Stimulated activated CD8-positive, alpha-beta memory T cell treated with anti-CD3 and anti-CD28 coated beads, Interleukin-12 subunit alpha, Interleukin-12 subunit beta, amount 100 ng/mL, for 1 hour (primary cell): Measurements from ENCODE around the gene MACROH2A1.

Experiments used
- DNase-seq: peaks from one replicate; pipeline ENCODE4 v3.0.0-alpha.2; 2020; ENCODE audit warnings: low read depth

MACROH2A1 gene

GRCh38 chr5:135331612-135332011 lies 67.4 kb downstream of the MACROH2A1 start:
- no peak for DNase-seq

GRCh38 chr5:135330798-135331096 lies 68.3 kb downstream of the MACROH2A1 start:
- DNase-seq, result no peak

GRCh38 chr5:135329913-135330797 lies 68.9 kb downstream of the MACROH2A1 start:
- no peak for DNase-seq

- no peak for DNase-seq
These were observed 69.7 kb downstream of the MACROH2A1 start for GRCh38 chr5:135329066-135329912.

GRCh38 chr5:135328128-135328687 lies 70.8 kb downstream of the MACROH2A1 start:
- no peak for DNase-seq

DNA sequence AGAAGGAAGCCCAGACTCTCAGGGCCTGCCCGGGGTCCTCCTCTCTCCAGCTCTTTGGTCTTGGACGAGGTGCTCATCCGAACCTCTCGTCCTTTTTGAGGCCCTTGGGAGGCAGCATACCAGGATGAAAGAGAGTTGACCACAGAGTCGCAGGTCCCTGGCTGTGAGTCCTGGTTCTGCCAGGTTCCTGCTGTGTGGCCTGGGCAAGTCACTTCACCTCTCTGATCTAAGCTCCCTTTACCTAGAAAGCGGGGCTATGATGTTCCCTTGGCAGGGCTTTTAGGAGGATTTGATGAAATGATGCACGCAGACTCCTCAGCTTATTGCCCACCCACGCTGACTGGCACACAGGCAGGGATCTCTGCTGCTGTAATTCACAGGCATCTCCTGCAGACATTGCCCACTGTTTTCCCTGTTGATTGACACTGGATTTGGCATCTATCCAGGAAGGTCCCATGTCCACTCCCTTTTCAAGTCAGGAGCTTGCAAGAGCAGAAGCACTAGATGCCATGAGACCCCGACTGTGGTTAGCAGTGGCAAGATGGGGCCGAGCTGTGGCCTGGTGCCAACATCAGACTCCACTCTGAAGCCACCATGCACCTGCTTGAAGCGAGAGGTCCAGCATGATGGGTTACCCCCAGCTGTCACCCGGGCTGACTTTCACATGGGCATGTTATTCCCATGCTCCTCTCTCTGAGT lies 71.5 kb downstream of the MACROH2A1 start:
- no peak for DNase-seq

DNA sequence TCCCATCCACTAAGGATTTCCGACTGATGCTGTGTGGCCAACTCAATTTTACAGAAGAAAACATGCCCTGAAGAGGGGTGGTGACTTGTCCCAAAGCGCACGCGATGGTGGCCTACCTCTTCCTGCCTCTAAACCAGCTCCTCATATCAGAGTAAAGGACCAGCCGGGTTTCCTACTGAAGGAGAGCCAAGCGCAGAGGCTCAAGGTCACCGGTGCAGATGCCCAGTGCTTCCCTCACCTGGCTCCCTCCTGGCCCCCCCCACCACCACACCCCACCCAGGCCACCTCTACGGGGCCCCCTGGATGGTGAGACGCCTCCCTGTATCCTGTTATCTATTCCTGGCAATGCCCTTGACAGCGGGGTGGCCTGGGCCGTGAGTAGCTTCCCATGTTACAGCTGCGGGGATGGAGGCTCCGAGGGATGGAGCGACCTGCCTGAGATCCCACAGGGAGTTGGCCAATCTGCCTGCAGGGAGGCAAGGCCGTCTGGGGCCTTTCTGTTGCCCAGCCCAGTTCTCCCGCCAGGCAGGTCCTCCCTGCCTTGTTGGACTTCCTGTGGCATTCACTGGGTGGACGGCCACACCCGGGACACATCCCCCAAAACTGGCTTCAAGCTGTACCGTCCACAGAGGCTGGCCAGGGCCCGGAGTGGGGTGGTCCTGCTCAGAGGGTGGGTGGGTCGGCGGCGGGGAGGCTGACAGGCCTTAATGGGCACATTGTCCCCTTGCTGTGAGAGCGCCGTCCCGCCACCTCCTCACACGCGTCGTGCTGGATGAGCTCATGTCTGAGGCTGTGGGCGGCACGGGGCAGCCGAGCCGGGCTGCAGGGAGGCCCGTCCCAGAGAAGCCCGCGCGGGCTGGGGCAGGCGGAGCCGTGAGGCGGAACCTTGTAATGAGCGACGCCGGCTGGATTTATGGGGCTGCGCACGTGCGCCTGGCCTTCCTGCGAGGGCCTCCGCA lies 72.5 kb downstream of the MACROH2A1 start:
- no peak for DNase-seq

GRCh38 chr5:135324897-135325650 lies 74.0 kb downstream of the MACROH2A1 start:
- no peak for DNase-seq

DNA sequence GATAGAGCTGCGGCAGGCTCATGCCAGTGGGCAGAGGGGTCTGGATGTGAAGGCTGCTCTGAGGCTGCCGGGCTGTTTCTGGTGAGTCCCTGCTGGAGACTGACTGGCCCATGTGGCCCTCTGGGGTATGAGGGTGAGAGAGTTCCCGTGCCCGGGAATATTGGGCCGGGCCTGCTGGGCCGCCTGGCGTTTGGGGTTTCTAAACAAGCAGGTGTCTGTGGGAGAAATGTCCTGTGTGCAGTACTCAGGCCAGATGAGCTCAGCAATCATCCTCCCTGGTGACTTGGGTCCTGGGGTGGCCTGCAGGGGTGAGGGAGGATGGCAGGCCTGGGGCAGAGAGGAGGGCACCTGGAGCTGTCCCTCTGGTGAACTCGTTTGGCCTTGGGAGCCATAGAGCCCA lies 74.9 kb downstream of the MACROH2A1 start:
- no peak for DNase-seq

DNA sequence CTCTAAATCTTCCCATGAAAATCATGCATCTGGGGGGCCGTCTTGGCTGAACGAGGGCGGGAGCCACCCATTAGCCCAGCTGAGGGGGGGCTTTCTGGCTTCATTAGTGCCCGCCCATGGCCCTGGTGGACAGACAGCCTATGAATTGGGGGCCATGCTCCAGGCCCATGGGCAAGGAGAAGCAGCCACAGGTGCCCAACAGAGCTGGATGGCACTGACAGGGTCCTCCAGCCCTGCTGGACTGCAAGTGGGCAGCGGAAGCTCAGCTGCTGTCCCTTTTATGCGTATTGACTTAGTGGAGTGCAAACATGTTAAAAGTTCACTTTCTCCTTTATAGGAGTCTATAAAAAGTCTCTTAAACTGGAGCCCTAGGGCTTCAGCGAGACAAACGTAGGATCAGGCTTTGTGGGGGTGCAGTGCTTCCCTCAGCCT lies 75.3 kb downstream of the MACROH2A1 start:
- no peak for DNase-seq

DNA sequence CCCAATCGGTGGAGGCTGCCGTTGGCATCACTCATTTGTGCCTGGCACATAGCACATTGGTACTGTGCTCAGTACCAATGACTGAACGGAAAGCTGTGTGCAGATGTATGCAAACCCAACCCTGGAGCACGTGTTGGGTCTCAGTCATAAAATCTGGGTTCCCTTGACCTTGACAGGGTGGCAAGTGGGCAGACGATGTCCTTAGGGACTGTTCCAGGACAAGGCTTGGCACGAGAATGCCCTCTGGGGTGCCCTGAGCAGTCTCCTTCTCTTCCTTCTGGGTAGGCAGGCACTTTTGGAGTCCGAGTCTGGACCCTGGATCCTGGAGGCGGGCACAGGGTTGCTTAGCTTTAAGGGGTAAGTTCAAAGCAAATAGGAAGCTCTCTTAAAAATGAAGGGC lies 75.8 kb downstream of the MACROH2A1 start:
- DNase-seq, result no peak

GRCh38 chr5:135322744-135323143 lies 76.3 kb downstream of the MACROH2A1 start:
- no peak for DNase-seq

DNA sequence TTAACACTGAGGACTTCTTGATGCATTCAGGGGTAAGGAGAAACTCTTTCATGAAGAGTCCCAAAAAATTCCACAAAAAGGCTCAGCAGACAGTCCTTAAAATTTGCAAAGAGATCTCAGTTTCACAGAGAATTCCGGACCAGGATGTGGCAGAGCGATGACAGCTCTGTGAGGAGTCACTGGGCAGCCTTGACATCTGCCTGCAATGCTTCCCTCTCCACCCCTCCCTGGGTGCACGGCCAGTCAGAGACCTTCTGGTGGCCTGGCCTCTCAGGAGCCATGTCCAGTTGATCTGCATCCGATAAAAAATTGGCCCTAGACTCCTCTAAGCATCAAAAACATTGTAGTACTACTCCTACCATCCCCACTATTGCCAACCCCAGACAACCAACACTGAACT lies 76.8 kb downstream of the MACROH2A1 start:
- no peak for DNase-seq

GRCh38 chr5:135320718-135321484 lies 78.1 kb downstream of the MACROH2A1 start:
- DNase-seq, result no peak

DNA sequence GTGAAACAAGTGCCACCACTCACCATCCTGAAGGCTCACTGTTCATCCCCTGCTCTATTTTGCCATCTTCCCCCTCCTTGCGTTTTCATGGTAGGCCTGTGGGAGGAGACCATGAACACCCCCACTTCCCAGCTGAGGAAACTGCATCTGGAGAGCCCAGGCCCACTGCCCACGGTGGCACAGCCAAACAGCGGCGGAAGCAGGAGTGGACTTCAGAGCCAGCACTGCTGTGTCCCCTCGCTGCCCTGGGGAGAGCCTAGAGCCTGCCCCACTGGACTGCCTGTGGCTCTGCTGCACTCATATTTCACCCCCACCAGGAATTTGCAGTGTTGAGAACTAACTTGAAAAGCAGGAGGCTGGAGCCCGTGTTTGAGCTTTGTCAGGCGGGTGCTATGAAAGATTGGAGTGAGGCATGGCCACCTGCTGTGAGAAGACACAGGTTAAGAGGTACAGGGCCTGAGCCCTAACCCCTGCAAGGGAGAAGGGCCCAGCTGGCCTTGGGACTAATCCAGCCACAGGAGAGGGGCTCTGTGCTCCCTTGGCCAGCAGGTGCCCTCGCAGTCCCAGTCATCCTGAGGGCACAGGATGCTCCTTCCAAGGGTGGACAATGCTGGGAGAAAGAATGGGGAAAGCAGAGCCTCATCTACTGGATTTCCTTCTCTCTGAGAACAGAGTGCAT lies 79.0 kb downstream of the MACROH2A1 start:
- no peak for DNase-seq

GRCh38 chr5:135319458-135319857 lies 79.6 kb downstream of the MACROH2A1 start:
- DNase-seq, result no peak

DNA sequence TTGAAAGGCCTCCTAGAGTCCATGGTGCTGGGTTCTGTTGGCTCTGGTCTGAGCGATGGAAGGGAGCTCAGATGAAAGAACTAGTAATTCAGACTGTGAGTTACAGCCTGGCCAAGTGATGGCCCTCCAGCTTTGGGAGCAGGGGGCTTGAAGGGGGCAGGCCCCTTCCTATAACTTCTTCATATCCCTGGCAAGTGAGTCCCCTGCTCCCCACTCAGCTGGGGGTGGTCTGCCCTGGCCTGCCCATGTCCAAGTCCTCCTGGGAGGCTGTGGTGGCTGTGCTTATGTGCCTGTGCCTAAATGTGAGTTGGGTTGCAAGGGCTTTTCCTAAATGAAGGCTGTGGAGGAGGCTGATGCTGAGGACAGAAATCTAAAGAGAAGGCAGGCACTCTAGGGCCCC lies 80.1 kb downstream of the MACROH2A1 start:
- no peak for DNase-seq

DNA sequence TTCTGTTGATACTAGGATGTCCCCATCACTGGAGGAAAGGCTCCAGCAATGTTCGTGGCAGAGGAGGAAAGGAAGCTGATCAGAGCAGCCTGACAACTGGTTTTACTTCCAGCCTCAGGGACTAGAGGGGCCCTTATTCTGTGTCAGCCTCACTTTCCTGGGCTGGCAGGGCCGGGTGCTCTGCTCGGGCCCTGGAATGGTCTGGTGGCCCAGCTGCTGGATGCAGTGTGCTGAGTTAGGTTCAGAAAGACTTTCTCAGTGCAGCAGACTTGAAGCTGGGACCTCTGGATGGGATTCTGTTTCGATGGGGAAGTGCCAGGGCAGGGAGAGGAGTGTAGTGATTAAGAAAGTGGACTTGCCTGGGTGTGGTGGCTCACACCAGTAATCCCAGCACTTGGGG lies 81.0 kb downstream of the MACROH2A1 start:
- no peak for DNase-seq

DNA sequence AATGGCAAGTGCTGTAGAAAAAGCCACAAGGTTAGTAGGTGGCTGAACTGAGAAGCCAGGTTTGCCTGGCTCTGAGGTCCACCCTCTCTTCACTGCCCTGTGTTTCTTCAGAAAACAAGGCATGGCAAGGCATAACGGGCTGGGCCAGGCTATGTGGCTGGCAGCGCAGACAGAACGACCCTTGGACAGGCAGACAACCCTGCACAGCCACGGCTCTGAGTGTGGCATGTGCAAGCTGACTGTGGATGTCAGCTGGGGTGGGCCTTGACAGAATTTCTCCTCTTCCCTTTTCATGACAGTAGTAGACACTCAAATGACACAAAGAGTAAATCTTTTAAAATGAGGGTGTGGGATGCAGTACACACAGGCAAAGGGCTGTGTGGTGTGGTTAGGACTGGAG lies 81.7 kb downstream of the MACROH2A1 start:
- no peak for DNase-seq
